HepG2 (cell line): ENCODE measurements around the gene HOXA11. TPM values are rescaled to one million over a fixed set of nuclear protein-coding genes. Genes with fewer than 3 reads are reported as not detected.

Experiments
- CREBL2 ChIP-seq: sonication (generic); formaldehyde crosslinking; IDR thresholded peaks from 2 replicates; pipeline ENCODE4 v1.8.1; 2023; ENCODE audit warnings: missing genetic modification reagents, mild to moderate bottlenecking, borderline replicate concordance
- EHMT2 ChIP-seq: fragments of 200-600 bp; sonication (generic); IDR thresholded peaks from 2 replicates; pipeline ENCODE4 v1.7.0; 2017; ENCODE audit warnings: antibody characterized with exemption, low read depth, low read length, borderline replicate concordance
- FOXA1 ChIP-seq, 2 experiments: fragments of 450-650 bp in 1 of 2; sonication (generic) in 1 of 2; formaldehyde crosslinking in 1 of 2; IDR thresholded peaks; 2 replicates each; pipeline versions ENCODE4 v1.4.0 to v1.6.1; 2016 to 2020; ENCODE audit warnings: missing genetic modification reagents in 1 of 2
- HIC2 ChIP-seq: sonication (generic); formaldehyde crosslinking; IDR thresholded peaks from 2 replicates; pipeline ENCODE4 v1.9.0; 2022; ENCODE audit warnings: low read depth, missing genetic modification reagents
- KDM5A ChIP-seq: fragments of 200-600 bp; sonication (generic); IDR thresholded peaks from 2 replicates; pipeline ENCODE4 v1.7.0; 2018; ENCODE audit warnings: antibody characterized with exemption, mild to moderate bottlenecking, low read length, borderline replicate concordance
- KIAA2018 ChIP-seq: sonication (generic); formaldehyde crosslinking; IDR thresholded peaks from 2 replicates; pipeline ENCODE4 v1.5.0; 2020; ENCODE audit warnings: mild to moderate bottlenecking, missing genetic modification reagents, borderline replicate concordance
- KLF6 ChIP-seq: IDR thresholded peaks from 2 replicates; pipeline ENCODE4 v1.8.0; 2016; ENCODE audit warnings: missing biosample characterization, missing genetic modification reagents
- MYNN ChIP-seq: sonication (generic); formaldehyde crosslinking; IDR thresholded peaks from 2 replicates; pipeline ENCODE4 v1.4.0; 2020; ENCODE audit warnings: mild to moderate bottlenecking, low read depth, missing genetic modification reagents
- NCOA5 ChIP-seq: sonication (generic); formaldehyde crosslinking; IDR thresholded peaks from 2 replicates; pipeline ENCODE4 v1.4.0; 2020; ENCODE audit warnings: missing genetic modification reagents
- NONO ChIP-seq, 2 experiments: fragments of 450-650 bp in 1 of 2; sonication (generic) in 1 of 2; formaldehyde crosslinking in 1 of 2; IDR thresholded peaks in 1 of 2; conservative IDR thresholded peaks in 1 of 2; 2 replicates each; pipeline versions ENCODE4 v1.6.1 to v1.8.0; 2017 to 2022; ENCODE audit warnings: mild to moderate bottlenecking in 1 of 2, missing genetic modification reagents in 1 of 2, moderate library complexity in 1 of 2
- REXO4 ChIP-seq: sonication (generic); formaldehyde crosslinking; IDR thresholded peaks from 2 replicates; pipeline ENCODE4 v1.8.0; 2022; ENCODE audit warnings: missing genetic modification reagents, mild to moderate bottlenecking, borderline replicate concordance
- SATB2 ChIP-seq: sonication (generic); formaldehyde crosslinking; IDR thresholded peaks from 2 replicates; pipeline ENCODE4 v1.5.0; 2020; ENCODE audit warnings: missing genetic modification reagents
- SIX1 ChIP-seq: sonication (generic); formaldehyde crosslinking; IDR thresholded peaks from 2 replicates; pipeline ENCODE4 v1.4.0; 2020; ENCODE audit warnings: missing genetic modification reagents, borderline replicate concordance
- SNAI1 ChIP-seq: sonication (generic); formaldehyde crosslinking; IDR thresholded peaks from 2 replicates; pipeline ENCODE4 v1.5.0; 2020; ENCODE audit warnings: mild to moderate bottlenecking, missing genetic modification reagents, borderline replicate concordance
- ZBTB44 ChIP-seq: sonication (generic); formaldehyde crosslinking; IDR thresholded peaks from 2 replicates; pipeline ENCODE4 v1.4.0; 2020; ENCODE audit warnings: missing genetic modification reagents
- ZFX ChIP-seq: sonication (generic); formaldehyde crosslinking; IDR thresholded peaks from 2 replicates; pipeline ENCODE4 v1.4.0; 2020; ENCODE audit warnings: mild to moderate bottlenecking, low read depth, missing genetic modification reagents, moderate library complexity
- ZNF713 ChIP-seq: sonication (generic); formaldehyde crosslinking; IDR thresholded peaks from 2 replicates; pipeline ENCODE4 v1.4.0; 2020; ENCODE audit warnings: mild to moderate bottlenecking, missing genetic modification reagents
- polyA plus RNA-seq, 8 experiments: library from polyadenylated mRNA; depleted of rRNA in 3 of 8; stranded (reverse) in 7 of 8; unstranded in 1 of 8; fragments of >200 nt; fragmentation: Illumina TruSeq in 4 of 8; extraction: Trizol in 4 of 8; gene quantifications; 2 replicates each; pipeline versions ENCODE4 v1.2.1 to v1.2.3, GENCODE V29; 2011 to 2016; ENCODE audit warnings: low read depth in 4 of 8, missing spikeins in 1 of 8, mixed read lengths in 1 of 8; ENCODE audit not compliant: insufficient read depth in 1 of 8
- total RNA-seq, 5 experiments: library from RNA; depleted of rRNA; stranded (reverse); fragments of >200 nt; fragmentation: Illumina TruSeq; extraction: Trizol; gene quantifications; 2 replicates each; pipeline ENCODE4 v1.2.3, GENCODE V29; 2016; ENCODE audit warnings: low read depth in 1 of 5

The HOXA11 gene
- total and polyA plus RNA-seq, 2 of the 13 experiments (the other 11 are each of a cell fraction or from before 2014, with no cell fraction given), result not detected

GRCh38 chr7:27150568-27151340, 34.3 kb downstream of the HOXA11 start (continued):
- TF ChIP-seq HIC2 (no peak), MYNN (CRISPR knock-in tag) (no peak), REXO4 (no peak), KLF6 (CRISPR knock-in tag) (0 out of 2 replicates have a peak, but pooled peaks have one; percentile 18), ZFX (CRISPR knock-in tag) (peak; percentile 98), SATB2 (CRISPR knock-in tag) (no peak), CREBL2 (no peak), ZBTB44 (CRISPR knock-in tag) (no peak), SIX1 (CRISPR knock-in tag) (no peak), NONO (IDR thresholded peaks at IDR 0.05) (no peak), NONO (CRISPR knock-in tag; conservative IDR thresholded peaks at IDR 0.05) (peak; percentile 70), KDM5A (no peak), ZNF713 (CRISPR knock-in tag) (no peak), EHMT2 (no peak), KIAA2018 (CRISPR knock-in tag) (no peak), NCOA5 (CRISPR knock-in tag) (no peak), FOXA1 (IDR thresholded peaks at IDR 0.05) (no peak), FOXA1 (CRISPR knock-in tag; IDR thresholded peaks at IDR 0.05) (no peak), SNAI1 (CRISPR knock-in tag) (no peak)
